ENCODE data around the gene POLK.
"Not testable (repeated sequence)": the region's sequence is repeated elsewhere in the genome, so short reads cannot be mapped to it uniquely, and the experiment has no call there.

Gene POLK

GRCh38 chr5:75510836-75511434, 756 bp upstream of the POLK start:
- DNase-seq (ENCODE audit: low read depth, low spot score), result peak; percentile 79

- no peak for DNase-seq (ENCODE audit: low read depth, low spot score)
Measured at GRCh38 chr5:75512383-75513074, 838 bp downstream of the POLK start.

GRCh38 chr5:75513841-75514240, 2.1 kb downstream of the POLK start:
- DNase-seq (ENCODE audit: low read depth, low spot score), result no peak

- no peak for DNase-seq (ENCODE audit: low read depth, low spot score)
Measured at GRCh38 chr5:75514323-75514722, 2.6 kb downstream of the POLK start.

GRCh38 chr5:75519761-75520160, 8.1 kb downstream of the POLK start:
- DNase-seq (ENCODE audit: low read depth, low spot score), result no peak

GRCh38 chr5:75521195-75521594, 9.5 kb downstream of the POLK start:
- DNase-seq (ENCODE audit: low read depth, low spot score), result no peak

GRCh38 chr5:75522025-75522424, 10.3 kb downstream of the POLK start:
- no peak for DNase-seq (ENCODE audit: low read depth, low spot score)

GRCh38 chr5:75522542-75522941, 10.9 kb downstream of the POLK start:
- DNase-seq (ENCODE audit: low read depth, low spot score), result no peak

- no peak for DNase-seq (ENCODE audit: low read depth, low spot score)
Measured at GRCh38 chr5:75523275-75523674, 11.6 kb downstream of the POLK start.

- DNase-seq (ENCODE audit: low read depth, low spot score), result no peak
Measured at GRCh38 chr5:75524071-75524470, 12.4 kb downstream of the POLK start.

- DNase-seq (ENCODE audit: low read depth, low spot score), result no peak
Measured at GRCh38 chr5:75524591-75524990, 12.9 kb downstream of the POLK start.

GRCh38 chr5:75525344-75525743, 13.7 kb downstream of the POLK start:
- DNase-seq (ENCODE audit: low read depth, low spot score), result no peak

- no peak for DNase-seq (ENCODE audit: low read depth, low spot score)
Measured at GRCh38 chr5:75526070-75526469, 14.4 kb downstream of the POLK start.

GRCh38 chr5:75529185-75529584, 17.5 kb downstream of the POLK start:
- DNase-seq (ENCODE audit: low read depth, low spot score), result no peak

GRCh38 chr5:75532190-75532589, 20.5 kb downstream of the POLK start:
- no peak for DNase-seq (ENCODE audit: low read depth, low spot score)

- not testable (repeated sequence) for DNase-seq (ENCODE audit: low read depth, low spot score)
Measured at GRCh38 chr5:75533716-75534115, 22.0 kb downstream of the POLK start.

- DNase-seq (ENCODE audit: low read depth, low spot score), result no peak
Measured at GRCh38 chr5:75534734-75535133, 23.0 kb downstream of the POLK start.

GRCh38 chr5:75536147-75536546, 24.5 kb downstream of the POLK start:
- no peak for DNase-seq (ENCODE audit: low read depth, low spot score)

- DNase-seq (ENCODE audit: low read depth, low spot score), result peak; percentile 72
Measured at GRCh38 chr5:75536694-75537360, 25.1 kb downstream of the POLK start.

GRCh38 chr5:75538211-75538610, 26.5 kb downstream of the POLK start:
- no peak for DNase-seq (ENCODE audit: low read depth, low spot score)

GRCh38 chr5:75545131-75545530, 33.4 kb downstream of the POLK start:
- no peak for DNase-seq (ENCODE audit: low read depth, low spot score)

- no peak for DNase-seq (ENCODE audit: low read depth, low spot score)
Measured at GRCh38 chr5:75546830-75547229, 35.1 kb downstream of the POLK start.

GRCh38 chr5:75547812-75548211, 36.1 kb downstream of the POLK start:
- DNase-seq (ENCODE audit: low read depth, low spot score), result no peak
